ENCODE results near the gene SLC26A11.
A peak's percentile ranks its signal among the peaks of the same experiment; 100 is the strongest.
"Not testable (repeated sequence)": the region's sequence is repeated elsewhere in the genome, so short reads cannot be mapped to it uniquely, and the experiment has no call there.

SLC26A11 gene

DNA sequence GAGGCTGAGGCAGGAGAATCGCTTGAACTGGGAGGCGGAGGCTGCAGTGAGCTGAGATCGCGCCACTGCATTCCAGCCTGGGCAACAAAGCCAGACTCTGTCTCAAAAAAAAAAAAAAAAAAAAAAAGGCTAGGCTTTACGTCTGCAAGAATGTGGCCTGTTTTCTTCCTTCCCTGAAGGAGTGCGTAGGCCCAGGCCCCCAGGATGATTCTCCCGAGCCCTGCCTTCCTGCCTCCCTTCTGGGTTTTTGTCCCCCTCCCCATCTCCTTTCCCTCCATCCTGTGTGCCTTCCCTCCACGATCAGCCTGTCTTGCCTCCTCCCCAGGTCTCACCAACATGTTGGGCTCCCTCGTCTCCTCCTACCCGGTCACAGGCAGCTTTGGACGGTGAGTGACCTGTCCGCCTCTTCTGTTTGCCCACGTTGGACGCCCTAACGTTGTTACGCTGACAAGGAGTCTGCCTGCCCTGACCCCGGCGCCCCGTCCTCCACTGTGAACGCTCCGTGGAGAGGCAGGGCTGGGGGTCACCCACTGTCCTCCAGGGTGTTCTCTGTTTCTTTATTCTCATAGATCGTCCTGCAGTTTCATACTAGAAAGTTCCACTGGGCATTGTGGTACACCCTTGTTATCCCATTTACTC lies 24.8 kb downstream of the SLC26A11 start:
- DNase-seq (ENCODE audit: low read depth): no peak

DNA sequence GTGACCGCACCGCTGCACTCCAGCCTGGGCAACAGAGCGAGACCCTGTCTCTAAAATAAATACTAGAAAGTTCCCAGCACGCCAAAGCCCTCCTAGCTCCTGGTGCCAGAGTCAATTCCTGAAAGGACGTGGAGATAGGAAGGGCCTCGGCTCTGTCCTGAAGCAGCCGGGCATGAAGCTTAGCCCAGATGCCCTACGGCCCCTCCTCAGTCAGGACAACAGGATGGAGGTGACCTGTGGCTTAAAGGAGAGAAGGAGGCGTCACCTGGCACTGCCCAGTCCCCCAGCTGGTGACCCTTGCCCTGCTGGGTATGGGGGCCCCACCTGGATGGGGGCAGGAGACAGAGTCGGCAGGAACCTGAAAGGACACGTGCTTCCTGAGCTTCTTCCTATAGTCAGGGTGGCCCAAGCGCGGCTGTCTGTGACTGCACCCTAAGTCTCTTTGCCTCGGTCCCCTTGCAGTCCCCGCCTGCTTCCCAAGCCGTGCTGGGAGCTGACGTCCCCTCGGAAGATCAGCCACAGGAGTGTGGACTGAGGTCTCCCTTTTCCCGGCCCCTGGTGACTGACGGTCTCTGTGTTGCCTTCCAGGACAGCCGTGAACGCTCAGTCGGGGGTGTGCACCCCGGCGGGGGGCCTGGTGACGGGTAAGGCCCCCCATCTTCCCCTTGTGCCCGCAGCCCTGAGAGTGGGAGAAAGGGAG lies 25.5 kb downstream of the SLC26A11 start:
- DNase-seq (ENCODE audit: low read depth): no peak

DNA sequence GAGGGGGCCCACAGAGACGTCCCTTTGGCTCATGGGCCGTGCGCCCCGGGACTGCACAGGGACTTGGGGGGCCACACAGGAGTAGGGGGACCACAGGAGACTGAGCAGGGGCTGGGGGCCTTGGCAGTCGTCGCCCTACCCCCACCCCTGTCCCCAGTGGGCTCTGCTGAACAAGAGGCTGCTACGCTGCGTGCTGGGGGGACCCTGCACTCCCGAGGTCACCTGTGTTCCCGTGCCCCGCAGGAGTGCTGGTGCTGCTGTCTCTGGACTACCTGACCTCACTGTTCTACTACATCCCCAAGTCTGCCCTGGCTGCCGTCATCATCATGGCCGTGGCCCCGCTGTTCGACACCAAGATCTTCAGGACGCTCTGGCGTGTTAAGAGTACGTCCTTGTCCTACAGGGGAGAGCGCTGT lies 26.0 kb downstream of the SLC26A11 start:
- DNase-seq (ENCODE audit: low read depth): no peak

DNA sequence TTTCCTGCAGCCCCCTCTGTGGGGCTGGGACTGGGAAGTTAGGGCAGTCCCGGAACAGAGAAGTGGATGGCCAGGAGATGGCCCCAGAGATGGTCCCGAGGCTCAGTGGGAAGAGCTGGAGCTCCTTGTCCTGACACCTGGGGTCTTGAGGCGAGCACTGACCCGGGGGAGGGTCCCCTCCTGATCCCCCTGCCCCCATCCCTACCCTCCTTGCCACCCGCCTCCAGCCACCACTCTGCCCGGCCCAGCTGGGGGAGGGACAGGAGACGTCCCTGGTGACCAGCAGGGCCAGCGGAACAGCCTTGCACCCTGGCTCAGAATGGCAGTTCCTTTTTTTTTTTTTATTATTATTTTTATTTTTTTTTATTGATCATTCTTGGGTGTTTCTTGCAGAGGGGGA lies 26.5 kb downstream of the SLC26A11 start:
- no peak for DNase-seq (ENCODE audit: low read depth)

DNA sequence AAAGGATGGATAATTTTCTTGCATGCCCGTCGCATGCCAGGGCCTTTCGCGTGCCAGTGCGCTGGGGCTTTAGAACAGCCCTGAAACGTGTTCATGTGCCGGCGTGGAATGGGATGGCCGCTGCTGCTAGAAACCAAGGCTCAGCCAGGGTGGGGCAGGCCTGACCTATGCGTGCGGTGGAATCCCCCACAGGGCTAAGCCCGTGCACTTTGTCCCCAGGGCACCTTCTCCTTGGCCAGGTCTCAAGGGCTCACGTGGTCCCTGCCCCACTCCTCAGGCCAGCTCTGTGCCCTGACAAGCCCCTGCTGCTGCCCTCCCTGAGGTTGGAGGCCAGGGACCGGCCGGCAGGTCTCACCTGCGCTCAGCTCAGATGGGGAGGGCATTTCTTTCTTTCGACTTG lies 27.3 kb downstream of the SLC26A11 start:
- DNase-seq (ENCODE audit: low read depth): no peak

- no peak for DNase-seq (ENCODE audit: low read depth)
Observed at GRCh38 chr17:80248001-80248893, 28.0 kb downstream of the SLC26A11 start.

- no peak for DNase-seq (ENCODE audit: low read depth)
Observed at GRCh38 chr17:80248894-80249710, 28.9 kb downstream of the SLC26A11 start.

- no peak for DNase-seq (ENCODE audit: low read depth)
Observed at GRCh38 chr17:80251966-80252365, 31.7 kb downstream of the SLC26A11 start.

DNA sequence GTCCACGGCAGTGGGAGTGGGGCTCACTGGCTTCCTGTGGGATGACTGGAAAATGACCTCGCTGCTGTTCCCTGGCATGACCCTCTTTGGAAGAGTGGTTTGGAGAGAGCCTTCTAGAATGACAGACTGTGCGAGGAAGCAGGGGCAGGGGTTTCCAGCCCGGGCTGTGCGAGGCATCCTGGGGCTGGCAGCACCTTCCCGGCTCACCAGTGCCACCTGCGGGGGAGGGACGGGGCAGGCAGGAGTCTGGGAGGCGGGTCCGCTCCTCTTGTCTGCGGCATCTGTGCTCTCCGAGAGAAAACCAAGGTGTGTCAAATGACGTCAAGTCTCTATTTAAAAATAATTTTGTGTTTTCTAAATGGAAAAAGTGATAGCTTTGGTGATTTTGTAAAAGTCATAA lies 32.6 kb downstream of the SLC26A11 start:
- no peak for DNase-seq (ENCODE audit: low read depth)

DNA sequence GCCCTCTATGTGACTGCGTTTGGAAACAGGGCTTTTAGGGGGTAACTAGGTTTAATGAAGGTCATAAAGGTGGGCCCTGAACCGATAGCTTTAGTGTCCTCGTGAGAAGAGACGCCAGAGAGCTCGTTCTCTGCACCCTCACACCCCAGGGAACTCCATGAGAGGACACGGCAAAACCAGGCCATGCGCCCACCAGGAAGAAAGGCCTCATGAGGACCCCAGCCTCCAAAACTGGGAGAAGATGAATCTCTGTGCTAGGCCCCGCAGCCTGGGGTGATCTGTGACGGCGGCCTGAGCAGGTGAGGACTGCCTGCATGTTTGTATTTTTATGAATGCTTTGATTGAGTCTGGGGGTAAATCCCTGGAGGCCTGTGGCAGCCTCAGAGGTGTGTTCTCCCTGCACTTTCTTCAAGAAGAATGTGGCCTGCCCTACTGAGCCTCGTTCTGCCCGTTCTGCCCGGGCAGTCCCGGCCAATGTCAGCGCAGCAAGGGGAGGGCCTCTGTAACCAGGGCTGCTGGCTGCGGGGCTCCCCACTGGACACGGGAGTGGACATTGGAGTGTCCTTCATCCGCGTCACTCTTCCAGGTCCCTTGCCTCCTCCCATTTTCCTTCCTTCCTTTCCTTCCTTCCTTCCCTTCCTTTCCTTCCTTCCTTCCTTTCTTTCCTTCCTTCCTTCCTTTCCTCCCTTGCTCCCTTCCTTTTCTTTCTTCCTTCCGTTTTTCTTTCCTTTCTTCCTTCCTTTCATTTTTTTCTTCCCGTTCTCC lies 33.6 kb downstream of the SLC26A11 start:
- no peak for DNase-seq (ENCODE audit: low read depth)

GRCh38 chr17:80254396-80255251 lies 34.4 kb downstream of the SLC26A11 start:
- DNase-seq (ENCODE audit: low read depth): peak; percentile 57

- DNase-seq (ENCODE audit: low read depth): no peak
Observed at GRCh38 chr17:80256034-80256350, 35.8 kb downstream of the SLC26A11 start.

GRCh38 chr17:80257716-80258213 lies 37.5 kb downstream of the SLC26A11 start:
- no peak for DNase-seq (ENCODE audit: low read depth)

- not testable (repeated sequence) for DNase-seq (ENCODE audit: low read depth)
Observed at GRCh38 chr17:80258296-80258695, 38.1 kb downstream of the SLC26A11 start.

DNA sequence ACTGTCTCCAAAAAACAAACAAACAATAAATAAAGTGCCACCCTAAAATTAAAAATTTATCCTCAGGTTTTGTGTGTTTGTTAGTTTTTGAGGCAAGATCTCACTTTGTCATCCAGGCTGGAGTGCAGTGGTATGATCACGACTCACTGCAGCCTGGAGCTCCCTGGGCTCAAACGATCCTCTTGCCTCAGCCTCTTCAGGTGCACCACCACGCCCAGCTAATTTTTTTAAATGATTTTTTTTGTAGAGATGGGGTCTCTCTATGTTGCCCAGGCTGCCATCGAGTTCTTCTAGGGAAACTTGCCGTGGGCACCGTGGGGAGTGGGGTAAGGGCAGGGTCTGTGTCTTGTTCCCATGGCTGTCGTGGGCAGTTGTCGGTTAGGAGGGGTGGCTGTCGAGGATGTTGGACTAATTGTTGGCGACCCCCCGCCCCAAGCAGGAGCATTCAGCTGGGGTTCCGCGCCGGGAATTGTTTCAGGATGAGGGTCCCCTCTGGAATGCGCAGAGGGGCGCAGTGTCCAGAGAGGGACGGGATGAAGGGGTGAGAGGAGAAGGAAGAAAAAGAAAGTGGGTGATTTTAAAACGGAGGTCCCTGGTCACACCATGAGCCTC lies 39.3 kb downstream of the SLC26A11 start:
- DNase-seq (ENCODE audit: low read depth): no peak

- peak; percentile 27 for DNase-seq (ENCODE audit: low read depth)
Observed at GRCh38 chr17:80260069-80260535, 39.9 kb downstream of the SLC26A11 start.

DNA sequence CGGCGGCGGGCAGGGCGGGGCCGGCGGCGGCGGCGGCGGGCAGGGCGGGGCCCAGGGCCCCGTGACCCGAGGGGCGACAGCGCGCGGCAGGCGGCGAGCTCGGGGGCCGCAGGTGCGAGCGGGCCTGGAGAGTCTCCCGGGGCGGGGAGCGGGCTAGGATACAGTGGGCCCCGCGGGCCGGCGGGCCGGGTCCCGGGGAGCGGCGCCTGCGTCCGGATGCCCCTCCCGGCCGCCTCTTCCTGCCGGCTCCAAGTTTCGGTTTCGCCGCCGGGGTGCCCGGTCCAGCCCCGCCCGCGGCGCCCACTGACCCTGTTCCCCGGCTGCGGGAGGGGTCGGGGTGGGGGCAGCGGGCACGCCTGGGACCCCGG lies 40.5 kb downstream of the SLC26A11 start, which contains the start of gene RNF213:
Gene RNF213 (plus strand): TSS at position 62 of the 368 bp plus-strand sequence. CDS start 2,830 bp downstream, outside the sequence.
- DNase-seq (ENCODE audit: low read depth): no peak

DNA sequence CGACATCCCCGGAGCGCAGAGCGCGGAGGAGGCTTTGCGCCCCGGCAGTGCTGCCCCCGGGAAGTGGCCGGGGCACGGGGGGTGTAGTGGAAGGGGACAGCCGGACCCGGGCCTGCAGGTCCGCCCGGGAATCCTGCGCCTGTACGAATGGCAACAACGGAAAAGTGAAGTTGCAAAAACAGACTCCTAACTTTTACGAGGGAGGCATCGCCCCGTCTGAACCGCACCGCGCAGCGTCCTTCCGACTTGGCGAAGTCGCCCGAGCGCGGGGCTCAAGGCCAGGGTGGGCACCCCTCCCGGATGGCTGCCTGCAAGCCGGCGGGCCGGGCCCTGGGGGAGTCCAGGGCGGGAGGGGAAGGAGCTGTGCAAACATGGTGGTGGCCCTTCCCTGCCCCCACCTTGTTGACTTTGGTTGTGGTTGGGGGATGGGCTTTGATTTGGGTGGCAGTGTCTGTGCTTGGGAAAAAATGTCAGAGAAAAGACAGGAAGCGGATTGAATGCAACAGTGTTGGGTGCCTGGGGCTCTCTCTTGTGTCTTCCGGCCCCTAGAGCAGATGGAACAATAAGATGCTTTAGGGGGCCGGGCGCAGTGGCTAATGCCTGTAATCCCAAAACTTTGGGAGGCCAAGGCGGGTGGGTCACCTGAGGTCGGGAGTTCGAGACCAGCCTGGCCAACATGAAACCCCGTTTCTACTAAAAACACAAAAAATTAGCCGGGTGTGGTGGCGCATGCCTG lies 41.1 kb downstream of the SLC26A11 start:
- DNase-seq (ENCODE audit: low read depth): peak; percentile 20

DNA sequence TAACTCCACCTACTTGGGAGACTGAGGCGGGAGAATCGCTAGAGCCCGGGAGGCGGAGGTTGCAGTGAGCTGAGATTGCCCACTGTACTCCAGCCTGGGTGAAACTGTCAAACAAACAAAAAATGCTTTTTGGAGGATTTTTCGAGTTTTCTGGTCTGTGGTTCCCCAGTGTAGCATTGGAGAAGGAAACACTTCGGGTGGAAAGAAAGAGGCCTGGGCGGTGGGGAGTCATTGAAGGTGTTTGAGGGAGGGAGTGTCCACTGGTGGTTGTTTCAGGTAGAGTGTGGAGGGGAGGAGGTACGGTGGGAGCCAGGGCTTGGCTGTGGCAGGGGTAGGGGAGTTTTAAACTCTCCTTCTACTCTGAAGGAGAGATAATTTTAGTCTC lies 41.7 kb downstream of the SLC26A11 start:
- no peak for DNase-seq (ENCODE audit: low read depth)

Measured in fibroblast of the conjunctiva (primary cell).